DND-41 (cell line): ENCODE measurements around the gene CKB.

Source experiments
- EZH2 ChIP-seq: IDR thresholded peaks from 3 replicates; pipeline ENCODE4 v1.6.1; 2012; ENCODE audit warnings: borderline replicate concordance, low read depth, mild to moderate bottlenecking, moderate library complexity, low read length, inconsistent platforms; ENCODE audit not compliant: severe bottlenecking
- TF ChIP-seq, protein P1 (sequence below): IDR thresholded peaks from 2 replicates; pipeline ENCODE4 v1.5.1; 2012; ENCODE audit warnings: borderline replicate concordance, low read length, moderate library complexity, mild to moderate bottlenecking; ENCODE audit not compliant: poor library complexity, severe bottlenecking; ENCODE audit errors: extremely low read depth

DNA sequence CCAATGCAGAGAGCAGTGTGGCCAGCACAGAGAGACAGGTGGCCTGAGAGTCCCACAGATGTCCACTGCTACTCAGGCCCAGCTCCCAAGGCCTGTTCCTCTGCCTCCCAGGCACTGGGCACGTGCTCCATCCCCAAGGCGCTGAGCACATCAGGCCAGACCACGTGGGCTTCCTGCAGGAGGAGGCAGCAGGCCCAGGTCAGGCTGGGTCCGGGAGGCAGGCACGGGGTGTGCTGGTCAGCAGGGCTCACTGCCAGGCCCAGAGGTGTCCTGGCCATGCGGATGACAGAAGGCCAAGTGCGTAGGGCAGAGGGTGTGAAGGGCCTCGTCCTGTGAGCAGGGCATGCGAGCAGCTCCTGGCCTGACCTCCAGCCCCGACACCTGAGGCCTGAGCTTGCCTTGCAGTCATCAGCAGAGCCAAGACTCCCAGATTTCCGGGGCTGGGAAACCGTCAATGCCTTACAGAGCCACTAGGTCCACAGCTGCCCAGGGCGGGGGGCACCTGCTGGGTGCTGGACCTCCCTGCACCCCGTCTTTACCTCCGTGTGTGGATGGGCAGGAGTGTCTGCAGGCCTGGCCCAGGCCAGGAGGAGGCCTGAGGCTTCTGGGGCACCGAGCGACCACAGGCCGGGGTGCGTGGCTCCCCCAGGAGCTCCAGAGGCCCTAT is 21.2 kb upstream of the CKB start:
- TF ChIP-seq EZH2 = no peak
- TF ChIP-seq, protein P1, sequence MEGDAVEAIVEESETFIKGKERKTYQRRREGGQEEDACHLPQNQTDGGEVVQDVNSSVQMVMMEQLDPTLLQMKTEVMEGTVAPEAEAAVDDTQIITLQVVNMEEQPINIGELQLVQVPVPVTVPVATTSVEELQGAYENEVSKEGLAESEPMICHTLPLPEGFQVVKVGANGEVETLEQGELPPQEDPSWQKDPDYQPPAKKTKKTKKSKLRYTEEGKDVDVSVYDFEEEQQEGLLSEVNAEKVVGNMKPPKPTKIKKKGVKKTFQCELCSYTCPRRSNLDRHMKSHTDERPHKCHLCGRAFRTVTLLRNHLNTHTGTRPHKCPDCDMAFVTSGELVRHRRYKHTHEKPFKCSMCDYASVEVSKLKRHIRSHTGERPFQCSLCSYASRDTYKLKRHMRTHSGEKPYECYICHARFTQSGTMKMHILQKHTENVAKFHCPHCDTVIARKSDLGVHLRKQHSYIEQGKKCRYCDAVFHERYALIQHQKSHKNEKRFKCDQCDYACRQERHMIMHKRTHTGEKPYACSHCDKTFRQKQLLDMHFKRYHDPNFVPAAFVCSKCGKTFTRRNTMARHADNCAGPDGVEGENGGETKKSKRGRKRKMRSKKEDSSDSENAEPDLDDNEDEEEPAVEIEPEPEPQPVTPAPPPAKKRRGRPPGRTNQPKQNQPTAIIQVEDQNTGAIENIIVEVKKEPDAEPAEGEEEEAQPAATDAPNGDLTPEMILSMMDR = no peak
